Measurements from ENCODE around the gene ATAD2B. TPM values are rescaled to one million over a fixed set of nuclear protein-coding genes. Genes with fewer than 3 reads are reported as not detected.
"Not testable (repeated sequence)": the region's sequence is repeated elsewhere in the genome, so short reads cannot be mapped to it uniquely, and the experiment has no call there.

The ATAD2B gene
- total RNA-seq: 24.0 TPM
- long read RNA-seq, partial matches to known transcripts: 6 of 12 reads
- long read RNA-seq, other reads (novel, unspliced or antisense): 6 of 12 reads

GRCh38 chr2:23926750-23927571, at the start of gene ATAD2B:
Gene ATAD2B, minus strand, starts transcription at chr2:23927123. Its CDS starts 353 bp downstream, at chr2:23926770.
- peak; percentile 96 for DNase-seq (ENCODE audit: low spot score)

DNA sequence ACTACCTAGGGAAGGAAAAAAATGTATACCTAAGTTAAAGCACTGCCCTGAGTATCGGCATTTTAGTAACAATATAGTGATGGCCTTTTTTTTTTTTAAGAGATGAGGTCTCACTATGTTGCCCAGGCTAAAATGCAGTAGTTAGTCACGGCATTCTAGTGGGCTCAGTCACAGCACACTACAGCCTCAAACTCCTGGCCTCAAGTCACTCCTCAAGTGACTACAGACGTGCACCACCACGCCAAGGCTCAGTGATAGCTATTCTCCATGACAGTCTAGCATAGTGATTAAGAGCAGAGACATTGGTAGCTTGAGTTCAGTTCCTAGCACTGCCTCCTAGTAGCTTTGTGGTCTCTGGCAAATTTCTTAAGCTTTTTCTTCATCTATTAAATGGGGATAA, 40.9 kb upstream of the ATAD2B start:
- DNase-seq (ENCODE audit: low spot score): no peak

GRCh38 chr2:23954325-23955014, 27.5 kb upstream of the ATAD2B start:
- peak; percentile 24 for DNase-seq (ENCODE audit: low spot score)

DNA sequence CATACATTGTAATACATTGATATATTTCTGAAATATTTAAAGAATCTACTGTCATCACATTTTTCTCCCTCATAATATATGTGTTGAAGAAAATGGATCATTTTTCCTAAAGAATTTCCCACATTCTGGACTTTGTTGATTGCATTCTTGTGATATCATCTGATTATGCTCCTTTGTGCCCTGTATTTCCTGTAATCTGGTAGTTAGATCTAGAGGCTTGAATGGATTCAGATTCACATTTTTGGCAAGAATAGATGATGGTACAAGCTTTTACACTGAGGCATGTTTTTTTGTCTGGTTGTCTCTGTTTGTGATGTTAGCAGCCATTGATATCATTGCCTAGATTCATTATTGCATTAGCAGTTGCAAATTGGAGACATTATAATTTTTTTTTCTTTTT, 26.7 kb upstream of the ATAD2B start:
- DNase-seq (ENCODE audit: low spot score): no peak

DNA sequence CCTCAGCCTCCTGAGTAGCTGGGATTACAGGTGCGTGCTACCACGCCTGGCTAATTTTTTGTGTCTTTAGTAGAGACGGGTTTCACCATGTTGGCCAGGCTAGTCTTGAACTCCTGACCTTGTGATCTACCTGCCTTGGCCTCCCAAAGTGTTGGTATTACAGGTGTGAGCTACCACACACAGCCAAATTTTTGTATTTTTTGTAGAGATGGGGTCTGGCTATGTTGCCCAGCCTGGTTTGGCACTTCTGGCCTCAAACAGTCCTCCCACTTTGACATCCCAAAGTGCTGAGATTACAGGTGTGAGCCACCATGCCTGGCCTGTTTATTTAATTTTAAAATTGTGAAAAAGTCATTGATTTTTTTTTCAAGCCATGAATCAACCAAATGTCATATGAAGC, 25.6 kb upstream of the ATAD2B start:
- DNase-seq (ENCODE audit: low spot score): not testable (repeated sequence)

DNA sequence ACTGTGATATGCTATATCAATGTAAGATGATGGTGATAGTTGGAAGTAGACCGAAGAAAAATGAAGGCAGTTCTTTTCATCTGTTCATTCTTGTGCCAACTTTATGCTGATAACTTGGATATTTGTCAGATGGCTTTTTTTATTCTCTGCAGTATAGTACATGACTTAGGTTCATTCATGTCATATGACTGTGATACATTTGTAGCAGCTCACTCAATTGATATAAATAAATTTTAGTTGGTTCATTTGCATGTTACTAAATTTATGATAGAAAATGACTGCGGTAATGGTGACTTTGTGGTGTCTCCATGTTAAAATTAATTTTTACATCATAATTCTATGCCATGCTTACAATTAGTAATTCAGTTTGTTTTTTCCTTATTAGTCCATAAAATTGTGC, 20.4 kb upstream of the ATAD2B start:
- DNase-seq (ENCODE audit: low spot score): no peak

GRCh38 chr2:23944976-23945375, 18.1 kb upstream of the ATAD2B start:
- DNase-seq (ENCODE audit: low spot score): no peak

GRCh38 chr2:23944527-23944926, 17.6 kb upstream of the ATAD2B start:
- DNase-seq (ENCODE audit: low spot score): no peak

- no peak for DNase-seq (ENCODE audit: low spot score)
Observed at GRCh38 chr2:23943666-23944065, 16.7 kb upstream of the ATAD2B start.

DNA sequence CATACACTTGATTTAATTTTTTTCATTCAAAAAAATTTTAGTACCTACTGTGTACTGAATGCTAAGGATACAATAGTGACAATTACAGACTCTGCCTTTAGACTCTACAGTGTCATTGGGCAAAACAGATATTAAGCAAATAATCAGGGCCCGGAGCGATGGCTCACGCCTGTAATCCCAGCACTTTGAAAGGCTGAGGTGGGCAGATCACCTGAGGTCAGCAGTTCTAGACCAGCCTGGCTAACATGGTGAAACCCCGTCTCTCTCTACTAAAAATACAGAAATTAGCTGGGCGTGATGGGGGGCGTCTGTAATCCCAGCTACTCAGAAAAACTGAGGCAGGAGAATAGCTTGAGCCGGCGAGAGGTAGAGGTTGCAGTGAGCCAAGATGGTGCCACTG, 14.7 kb upstream of the ATAD2B start:
- DNase-seq (ENCODE audit: low spot score): no peak

DNA sequence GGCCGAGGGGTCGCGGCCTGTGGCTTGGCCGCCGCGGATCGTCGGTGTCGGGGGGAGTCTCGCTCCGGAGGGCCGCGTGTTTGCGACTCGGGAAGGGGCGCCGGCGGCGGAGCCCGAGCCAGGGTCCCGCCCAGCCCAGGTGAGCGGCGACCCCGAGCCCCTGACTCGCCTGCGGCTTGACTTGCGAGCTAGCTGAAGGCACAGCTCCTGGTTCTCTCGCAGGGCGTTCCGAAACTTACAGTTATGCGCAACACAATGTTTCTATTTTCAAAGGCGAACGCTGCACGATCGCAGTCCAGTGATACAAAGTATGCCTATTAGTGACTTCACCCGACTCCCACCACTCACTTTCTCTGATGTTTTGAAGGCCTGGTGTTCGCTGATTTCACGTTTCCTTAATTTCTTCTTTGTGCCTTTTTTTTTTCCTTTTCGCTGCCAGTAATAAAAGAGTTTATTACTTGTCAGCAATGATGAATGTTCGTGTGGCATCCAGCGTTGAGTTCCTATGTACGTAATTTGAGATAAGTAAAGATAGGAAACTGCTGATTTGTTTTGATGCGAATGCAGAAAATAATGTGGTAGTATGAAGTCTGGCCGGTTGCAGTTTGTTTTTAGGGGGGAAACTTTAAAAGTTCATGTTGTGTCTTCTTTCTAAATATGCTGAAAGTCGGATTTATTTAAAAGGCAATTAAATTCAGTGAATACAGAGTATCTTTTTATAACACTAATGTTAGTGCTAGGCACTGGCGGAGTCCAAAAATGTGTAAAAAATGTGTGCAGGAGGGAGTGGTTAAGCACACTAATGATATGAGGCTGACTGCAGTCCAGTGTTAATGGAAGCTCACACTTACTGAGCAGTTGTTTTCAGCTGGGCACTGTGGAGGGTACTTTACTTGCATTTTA, 14.0 kb upstream of the ATAD2B start:
- DNase-seq (ENCODE audit: low spot score): peak; percentile 90

DNA sequence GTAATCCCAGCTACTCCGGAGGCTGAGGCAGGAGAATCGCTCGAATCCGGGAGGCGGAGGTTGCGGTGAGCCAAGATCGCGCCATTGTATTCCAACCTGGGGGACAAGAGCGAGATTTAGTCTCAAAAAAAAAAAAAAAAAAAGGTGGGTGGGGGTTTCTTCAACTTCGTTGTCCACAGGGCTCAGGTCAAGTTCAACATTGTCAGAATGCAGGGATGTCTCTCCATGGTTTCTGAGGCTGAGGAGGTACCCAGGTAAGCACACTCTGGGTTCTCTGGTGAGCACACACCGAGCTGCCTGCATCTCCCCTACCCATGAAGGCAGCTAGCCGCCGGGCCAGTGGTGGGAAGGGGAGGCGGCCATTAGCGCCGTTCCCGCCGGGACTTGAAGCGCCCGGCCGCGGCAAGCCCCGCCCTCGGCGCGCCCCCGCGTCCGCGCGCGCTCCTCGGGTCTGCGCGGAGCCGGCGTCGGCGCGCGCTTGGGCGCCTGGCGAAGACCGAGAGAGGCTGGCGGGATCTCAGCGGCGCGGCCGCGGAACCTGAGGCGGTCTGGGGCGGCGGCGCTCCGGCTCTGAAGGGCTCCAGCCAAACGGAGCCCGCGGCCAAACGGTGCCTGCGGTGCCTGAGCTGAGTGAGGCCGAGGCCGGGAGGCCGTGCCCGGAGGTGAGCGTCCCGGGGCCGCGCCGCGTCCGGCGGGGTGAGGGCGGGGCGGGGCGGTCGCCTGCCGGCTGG, 13.2 kb upstream of the ATAD2B start, which contains the start of gene UBXN2A:
UBXN2A (plus strand) TSS at position 477 of the 731 bp plus-strand sequence. CDS start 17,852 bp downstream, outside the sequence.
- DNase-seq (ENCODE audit: low spot score): peak; percentile 92

DNA sequence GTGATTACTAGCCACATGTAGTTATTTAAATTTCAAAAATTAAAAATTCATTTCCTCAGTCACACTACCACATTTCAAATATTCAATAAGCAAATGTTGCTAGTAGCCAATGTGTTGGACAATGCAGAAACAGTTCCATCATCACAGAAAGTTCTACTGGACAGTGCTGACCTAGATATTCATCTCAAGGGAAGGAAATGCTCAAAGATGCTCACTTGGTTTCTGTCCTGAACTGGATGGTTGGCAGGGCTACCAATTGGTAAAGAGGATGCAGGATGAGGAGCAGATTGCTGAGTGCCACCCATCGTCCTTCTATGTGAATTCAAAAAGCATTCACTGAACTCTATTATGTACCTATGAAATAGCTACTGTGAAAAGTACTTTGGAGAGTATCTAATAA, 7.3 kb upstream of the ATAD2B start:
- DNase-seq (ENCODE audit: low spot score): no peak

DNA sequence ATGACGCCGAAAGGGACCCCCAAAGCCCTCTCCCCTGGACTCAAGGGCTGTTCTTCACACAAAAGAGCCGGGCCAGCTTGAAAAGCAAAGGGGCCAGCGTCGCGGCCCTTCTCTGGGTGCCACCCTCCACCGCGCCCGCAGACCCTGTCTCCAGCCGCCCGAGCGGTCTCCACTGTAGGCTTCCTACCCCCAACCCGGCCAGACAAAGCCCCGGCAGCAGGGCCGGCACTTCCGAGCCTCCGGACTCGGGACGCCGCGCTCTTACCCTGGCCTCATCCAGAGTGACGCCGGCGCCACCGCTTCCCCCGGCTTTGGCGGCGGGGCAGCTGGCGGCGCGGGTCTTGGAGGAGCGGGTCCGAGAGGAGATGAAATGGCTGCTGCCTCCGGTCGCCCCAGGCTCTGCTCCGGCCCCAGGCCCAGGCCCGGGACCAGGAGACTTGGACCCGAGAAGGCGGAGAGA, 603 bp downstream of the ATAD2B start:
- DNase-seq (ENCODE audit: low spot score): peak; percentile 90

GRCh38 chr2:23925702-23926289, 1.1 kb downstream of the ATAD2B start:
- DNase-seq (ENCODE audit: low spot score): no peak

GRCh38 chr2:23924589-23925359, 2.1 kb downstream of the ATAD2B start:
- DNase-seq (ENCODE audit: low spot score): no peak

DNA sequence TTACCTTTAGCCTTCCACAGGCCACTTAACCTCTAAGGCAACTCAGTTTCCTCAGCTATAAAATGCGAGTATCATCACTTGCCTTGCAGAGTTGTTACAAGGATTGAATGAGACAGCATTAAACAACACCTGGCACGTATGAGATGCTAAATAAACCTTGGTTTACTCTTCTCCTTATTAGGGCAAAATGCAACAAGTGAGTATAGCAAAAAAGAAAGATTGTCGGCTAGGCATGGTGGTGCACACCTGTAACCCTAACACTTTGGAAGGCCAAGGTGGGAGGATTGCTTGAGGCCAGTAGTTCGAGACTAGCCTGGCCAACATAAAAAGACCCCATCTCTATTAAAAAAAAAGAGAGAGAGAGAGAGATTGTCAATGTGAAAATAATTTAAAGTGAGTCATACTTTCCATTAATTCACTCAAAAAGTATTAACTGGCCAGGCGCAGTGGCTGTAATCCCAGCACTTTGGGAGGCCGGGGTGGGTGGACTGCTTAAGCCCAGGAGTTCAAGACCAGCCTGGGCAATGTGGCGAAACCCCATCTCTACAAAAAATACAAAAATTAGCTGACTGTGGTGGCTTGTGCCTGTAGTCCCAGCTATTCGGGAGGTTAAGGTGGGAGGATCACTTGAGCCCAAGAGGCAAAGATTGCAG, 8.0 kb downstream of the ATAD2B start:
- DNase-seq (ENCODE audit: low spot score): no peak

DNA sequence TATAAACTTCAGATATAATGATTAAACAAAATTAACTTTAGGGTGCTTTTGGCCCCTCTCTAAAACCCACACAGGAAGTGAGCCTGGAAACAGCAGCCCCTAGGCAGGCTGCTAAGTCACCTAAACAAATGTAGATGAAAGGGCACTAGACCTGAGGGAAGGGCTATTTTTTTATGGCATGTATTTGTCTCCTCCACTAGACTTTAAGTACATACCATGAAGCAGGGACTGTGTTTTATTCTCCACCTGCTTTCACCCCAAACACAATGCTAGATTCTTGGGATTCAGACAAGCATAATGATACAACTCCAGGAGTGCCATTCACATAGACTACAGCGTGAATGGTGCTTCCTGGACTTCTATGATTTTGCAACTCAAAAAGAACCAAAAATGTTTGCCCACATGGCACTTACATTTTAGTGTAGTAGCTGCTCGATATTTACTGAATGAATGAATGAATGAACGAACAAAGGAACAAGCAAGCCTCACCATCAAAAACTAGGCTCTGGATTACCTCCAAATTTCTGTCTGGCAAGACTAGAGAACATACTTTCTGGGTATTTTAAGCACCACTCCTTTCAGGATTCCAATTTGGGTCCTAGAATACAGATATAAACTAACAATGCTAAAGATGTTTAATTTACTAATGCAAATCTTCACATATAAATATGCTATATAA, 10.1 kb downstream of the ATAD2B start:
- no peak for DNase-seq (ENCODE audit: low spot score)
